GM21381 (cell line): ENCODE results near the gene LDLRAD4.
"Not testable (repeated sequence)": the region's sequence is repeated elsewhere in the genome, so short reads cannot be mapped to it uniquely, and the experiment has no call there.

Experiments
- ATAC-seq: cut with Tn5 transposase; IDR thresholded peaks from one replicate; pipeline ENCODE4 v1.9.1; 2021; ENCODE audit warnings: mild to moderate bottlenecking, moderate library complexity; ENCODE audit not compliant: unreplicated experiment

Gene LDLRAD4

GRCh38 chr18:13324880-13325279 is 106.3 kb downstream of the LDLRAD4 start:
- no peak for ATAC-seq

- no peak for ATAC-seq
Observed at GRCh38 chr18:13328213-13328612, 109.7 kb downstream of the LDLRAD4 start.

GRCh38 chr18:13330996-13331395 is 112.4 kb downstream of the LDLRAD4 start:
- no peak for ATAC-seq

- no peak for ATAC-seq
Observed at GRCh38 chr18:13331846-13332245, 113.3 kb downstream of the LDLRAD4 start.

GRCh38 chr18:13332874-13333273 is 114.3 kb downstream of the LDLRAD4 start:
- ATAC-seq, result no peak

- no peak for ATAC-seq
Observed at GRCh38 chr18:13335903-13336302, 117.3 kb downstream of the LDLRAD4 start.

GRCh38 chr18:13336841-13337240 is 118.3 kb downstream of the LDLRAD4 start:
- no peak for ATAC-seq

GRCh38 chr18:13337369-13337768 is 118.8 kb downstream of the LDLRAD4 start:
- no peak for ATAC-seq

- no peak for ATAC-seq
Observed at GRCh38 chr18:13338318-13338717, 119.8 kb downstream of the LDLRAD4 start.

GRCh38 chr18:13339653-13340052 is 121.1 kb downstream of the LDLRAD4 start:
- ATAC-seq, result no peak

GRCh38 chr18:13346449-13346848 is 127.9 kb downstream of the LDLRAD4 start:
- not testable (repeated sequence) for ATAC-seq

- ATAC-seq, result no peak
Observed at GRCh38 chr18:13353084-13353823, 134.7 kb downstream of the LDLRAD4 start.

- ATAC-seq, result no peak
Observed at GRCh38 chr18:13354402-13354801, 135.8 kb downstream of the LDLRAD4 start.

GRCh38 chr18:13356032-13356431 is 137.5 kb downstream of the LDLRAD4 start:
- no peak for ATAC-seq

- ATAC-seq, result no peak
Observed at GRCh38 chr18:13357289-13357688, 138.7 kb downstream of the LDLRAD4 start.

- ATAC-seq, result no peak
Observed at GRCh38 chr18:13359210-13359609, 140.7 kb downstream of the LDLRAD4 start.

- no peak for ATAC-seq
Observed at GRCh38 chr18:13361431-13361830, 142.9 kb downstream of the LDLRAD4 start.

GRCh38 chr18:13362051-13362450 is 143.5 kb downstream of the LDLRAD4 start:
- no peak for ATAC-seq

GRCh38 chr18:13362607-13363006 is 144.0 kb downstream of the LDLRAD4 start:
- no peak for ATAC-seq

GRCh38 chr18:13363359-13363758 is 144.8 kb downstream of the LDLRAD4 start:
- ATAC-seq, result no peak

- ATAC-seq, result no peak
Observed at GRCh38 chr18:13364721-13365205, 146.2 kb downstream of the LDLRAD4 start.

- no peak for ATAC-seq
Observed at GRCh38 chr18:13366131-13366530, 147.6 kb downstream of the LDLRAD4 start.

- ATAC-seq, result no peak
Observed at GRCh38 chr18:13366541-13366940, 148.0 kb downstream of the LDLRAD4 start.
